OCI-LY7 (cell line): Measurements from ENCODE around the gene SGTA. TPM values are rescaled to one million over a fixed set of nuclear protein-coding genes. Genes with fewer than 3 reads are reported as not detected.

Source experiments
- BruUV-seq: library from RNA; stranded (reverse); fragments of 400-500 nt; replicated peaks from 2 replicates; lab custom pipeline; 2021; lab: Mats Ljungman, UMichigan
- CTCF ChIA-PET: fragments of 300-600 bp; sonication (Branson Sonifier 250); formaldehyde crosslinking; loops from one replicate; lab custom pipeline; 2022; ENCODE audit warnings: antibody characterized with exemption; ENCODE audit not compliant: unreplicated experiment; lab: Charles Lee
- POLR2A ChIA-PET: fragments of 300-600 bp; sonication (Branson Sonifier 250); formaldehyde crosslinking; loops from one replicate; lab custom pipeline; 2022; ENCODE audit warnings: antibody characterized with exemption; lab: Charles Lee
- DNase-seq: peaks from one replicate; pipeline ENCODE4 v3.0.0-alpha.2; 2015; ENCODE audit warnings: low spot score
- H2AFZ ChIP-seq: fragments of 200-600 bp; sonication (generic), shearing (Covaris generic); 2 replicates; pipeline ENCODE4 v1.6.1; 2014; ENCODE audit warnings: mild to moderate bottlenecking, antibody characterized with exemption, low read length, moderate library complexity
- H3K27ac ChIP-seq: fragments of 200-600 bp; sonication (generic); 2 replicates; pipeline ENCODE4 v1.5.1; 2014; ENCODE audit warnings: mixed run types, low read depth, mild to moderate bottlenecking, moderate library complexity, low read length, inconsistent platforms; ENCODE audit not compliant: poor library complexity, severe bottlenecking
- H3K36me3 ChIP-seq: fragments of 200-600 bp; sonication (generic); 2 replicates; pipeline ENCODE4 v1.6.1; 2014; ENCODE audit warnings: mild to moderate bottlenecking, antibody characterized with exemption, low read length, moderate library complexity, mixed read lengths; ENCODE audit not compliant: insufficient read depth
- H3K4me1 ChIP-seq: fragments of 200-600 bp; sonication (generic); 2 replicates; pipeline ENCODE4 v1.5.1; 2014; ENCODE audit warnings: mild to moderate bottlenecking, low read length; ENCODE audit not compliant: insufficient read depth, poor library complexity, severe bottlenecking
- H3K4me2 ChIP-seq: fragments of 200-600 bp; sonication (generic); 2 replicates; pipeline ENCODE4 v1.6.1; 2014; ENCODE audit warnings: mild to moderate bottlenecking, low read length
- H3K4me3 ChIP-seq: fragments of 200-600 bp; sonication (generic); 2 replicates; pipeline ENCODE4 v1.5.1; 2014; ENCODE audit warnings: mild to moderate bottlenecking, low read depth, low read length; ENCODE audit not compliant: poor library complexity, severe bottlenecking
- H3K79me2 ChIP-seq: fragments of 200-600 bp; sonication (generic); 2 replicates; pipeline ENCODE4 v1.6.1; 2016; ENCODE audit warnings: low read depth, mild to moderate bottlenecking, low read length, moderate library complexity, mixed read lengths; ENCODE audit not compliant: insufficient read depth
- H3K9me2 ChIP-seq: fragments of 200-600 bp; sonication (generic); 2 replicates; pipeline ENCODE4 v1.6.1; 2016; ENCODE audit warnings: mild to moderate bottlenecking, low read length, mixed read lengths; ENCODE audit not compliant: insufficient read depth
- H3K9me3 ChIP-seq: fragments of 200-600 bp; sonication (generic); 2 replicates; pipeline ENCODE4 v1.6.1; 2014; ENCODE audit warnings: mild to moderate bottlenecking, mixed run types, low read length, mixed read lengths
- H4K20me1 ChIP-seq: fragments of 200-600 bp; sonication (generic); 2 replicates; pipeline ENCODE4 v1.6.1; 2014; ENCODE audit warnings: mild to moderate bottlenecking, antibody characterized with exemption, low read length, moderate library complexity, mixed read lengths; ENCODE audit not compliant: insufficient read depth
- CTCF ChIP-seq: fragments of 200-600 bp; sonication (generic); conservative IDR thresholded peaks from 2 replicates; pipeline ENCODE4 v1.5.1; 2014; ENCODE audit warnings: mild to moderate bottlenecking, antibody characterized with exemption, low read length, moderate library complexity, mixed read lengths
- EZH2phosphoT487 ChIP-seq: fragments of 200-600 bp; sonication (generic); IDR thresholded peaks from 2 replicates; pipeline ENCODE4 v1.6.1; 2018; ENCODE audit warnings: low read depth, borderline replicate concordance, mild to moderate bottlenecking, mixed run types, antibody characterized with exemption, low read length, moderate library complexity, mixed read lengths
- intact Hi-C: fragments of 100-400 bp; cut with micrococcal nuclease; formaldehyde crosslinking; loops from one replicate; pipeline ENCODE4 v1.10.0; 2022; ENCODE audit not compliant: unreplicated experiment
- total RNA-seq, 2 experiments: library from RNA; depleted of rRNA in 1 of 2; stranded (reverse); fragments of >200 nt in 1 of 2; shearing (Covaris generic) in 1 of 2; gene quantifications; 2 replicates each; pipeline ENCODE4 v1.2.3, GENCODE V29; 2014 to 2022

SGTA gene
- total RNA-seq, 2 experiments from 2014 or later: 68.2 to 82.4 TPM

GRCh38 chr19:2812414-2813234, 29.6 kb upstream of the SGTA start:
- DNase-seq: no peak
- no peaks in the 10 kb centered on the region for H3K79me2 ChIP-seq
- no peak overlapping the region for H3K4me2 ChIP-seq
- no peak for TF ChIP-seq CTCF
- no peak for TF ChIP-seq EZH2phosphoT487
- no TSS peak for BruUV-seq
- H3K36me3 ChIP-seq: peaks cover 73% of the 10 kb centered on the region
- H2AFZ ChIP-seq: no peak overlapping the region
- CTCF ChIA-PET: no interaction called here
- no peak overlapping the region for H3K27ac ChIP-seq
- intact Hi-C loops: no loop called here
- H3K9me2 ChIP-seq: no peaks in the 10 kb centered on the region
- H4K20me1 ChIP-seq: no peaks in the 10 kb centered on the region
- no peak overlapping the region for H3K4me3 ChIP-seq
- H3K9me3 ChIP-seq: no peaks in the 10 kb centered on the region
- no peaks in the 10 kb centered on the region for H3K4me1 ChIP-seq
- POLR2A ChIA-PET: no interaction called here

GRCh38 chr19:2811735-2812413, 28.8 kb upstream of the SGTA start:
- TF ChIP-seq CTCF (no peak), EZH2phosphoT487 (no peak)
- H3K4me1 ChIP-seq: no peaks in the 10 kb centered on the region
- H3K36me3 ChIP-seq: peaks cover 80% of the 10 kb centered on the region
- CTCF ChIA-PET: no interaction called here
- POLR2A ChIA-PET: no interaction called here
- no peaks in the 10 kb centered on the region for H3K9me2 ChIP-seq
- H3K79me2 ChIP-seq: no peaks in the 10 kb centered on the region
- H3K27ac ChIP-seq: no peak overlapping the region
- no peak overlapping the region for H2AFZ ChIP-seq
- intact Hi-C loops: no loop called here
- H3K9me3 ChIP-seq: no peaks in the 10 kb centered on the region
- no TSS peak for BruUV-seq
- H3K4me2 ChIP-seq: no peak overlapping the region
- DNase-seq: no peak
- no peak overlapping the region for H3K4me3 ChIP-seq
- H4K20me1 ChIP-seq: no peaks in the 10 kb centered on the region

- Histone ChIP-seq H3K4me3 (no peak overlapping the region), H3K4me2 (no peak overlapping the region), H3K27ac (no peak overlapping the region), H3K9me2 (no peaks in the 10 kb centered on the region), H3K79me2 (no peaks in the 10 kb centered on the region), H2AFZ (no peak overlapping the region), H4K20me1 (no peaks in the 10 kb centered on the region), H3K9me3 (no peaks in the 10 kb centered on the region), H3K4me1 (no peaks in the 10 kb centered on the region), H3K36me3 (peaks cover 87% of the 10 kb centered on the region)
- intact Hi-C loops: no loop called here
- TF ChIP-seq EZH2phosphoT487 (no peak), CTCF (no peak)
- no TSS peak for BruUV-seq
- DNase-seq: no peak
- ChIA-PET CTCF (no interaction called here), POLR2A (no interaction called here)
Measured at GRCh38 chr19:2811221-2811722, 28.2 kb upstream of the SGTA start.
